ENCODE measurements around the gene GNAQ.
"Not testable (repeated sequence)": the region's sequence is repeated elsewhere in the genome, so short reads cannot be mapped to it uniquely, and the experiment has no call there.

The GNAQ gene

DNA sequence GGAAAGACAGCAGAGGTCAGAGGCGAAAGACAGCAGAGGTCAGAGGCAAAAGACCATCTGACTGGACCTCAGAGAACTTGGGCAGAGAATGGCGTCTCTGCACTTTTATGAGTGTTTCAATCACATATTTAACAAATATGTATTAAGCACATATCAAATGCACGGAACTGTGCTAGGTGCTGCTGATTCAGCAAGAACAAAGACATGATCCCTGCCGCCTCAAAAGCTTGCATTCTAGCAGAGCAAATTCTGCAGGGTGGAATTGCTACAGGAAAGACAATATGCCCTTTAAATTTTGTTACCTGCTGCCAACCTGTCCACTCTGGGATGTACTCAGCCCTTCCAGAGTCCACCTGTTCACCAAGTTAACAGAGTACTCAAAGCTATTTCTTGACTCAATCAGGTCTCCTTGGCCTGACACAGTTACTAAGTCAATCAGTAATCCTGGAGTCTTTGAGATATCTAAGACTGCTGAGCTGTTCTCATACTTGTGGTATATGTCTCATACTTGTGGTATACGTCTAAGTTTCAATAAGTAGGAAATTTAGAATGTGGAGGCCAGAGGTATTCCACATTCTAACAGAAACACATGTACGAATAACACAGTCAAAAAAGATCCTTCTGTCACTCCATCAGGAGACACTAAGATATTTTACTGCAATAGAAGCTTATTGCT is 131.8 kb downstream of the GNAQ start:
- no peak for DNase-seq

DNA sequence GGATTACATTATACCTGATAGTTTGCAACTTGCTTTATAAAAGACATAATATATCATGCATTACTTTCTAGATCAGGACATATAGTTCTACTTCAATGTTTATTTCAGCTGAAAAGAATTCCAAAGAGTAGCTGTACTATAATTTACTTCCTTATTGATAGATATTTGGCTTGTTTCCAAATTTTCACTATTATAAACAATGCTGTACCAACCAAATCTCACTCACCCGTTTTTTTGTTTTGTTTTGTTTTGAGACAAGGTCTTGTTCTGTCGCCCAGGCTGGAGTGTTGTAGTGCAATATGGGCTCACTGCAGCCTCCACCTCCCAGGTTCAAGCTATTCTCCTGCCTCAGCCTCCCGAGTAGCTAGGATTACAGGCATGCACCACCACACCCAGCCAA is 132.7 kb downstream of the GNAQ start:
- DNase-seq = no peak

DNA sequence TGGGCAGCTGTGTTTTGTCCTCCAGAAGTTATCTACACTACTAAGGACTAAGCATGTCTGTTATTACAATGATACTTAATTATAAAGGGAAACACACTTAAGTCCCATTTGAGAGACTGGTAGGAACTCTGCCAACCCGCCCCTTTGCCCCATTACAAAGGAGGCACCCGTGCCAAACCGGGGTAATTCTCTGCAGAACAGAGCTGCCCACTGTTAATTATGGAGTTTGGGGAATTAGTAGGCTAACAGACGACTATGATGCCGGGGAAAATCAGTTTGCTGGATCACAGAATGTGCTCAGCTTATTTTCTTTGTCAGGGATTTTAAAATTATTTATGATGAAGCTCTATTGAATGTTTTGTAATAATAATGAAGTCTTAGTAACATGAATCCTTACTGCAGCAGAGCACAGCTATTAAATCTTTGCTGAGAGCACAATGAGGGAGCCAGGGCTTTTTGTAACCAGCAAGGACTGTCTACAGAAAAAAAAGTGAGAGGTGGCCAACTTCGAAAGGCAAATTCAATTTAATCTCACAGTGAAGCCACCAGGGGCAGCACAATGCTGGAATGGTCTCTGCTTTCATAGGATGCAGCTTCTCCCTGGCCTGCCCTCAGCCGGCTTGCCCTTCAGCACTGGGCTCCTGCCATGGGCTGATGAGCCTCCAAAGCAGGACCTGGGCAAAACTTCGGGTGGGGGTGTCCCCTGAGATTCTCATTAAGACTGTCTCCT is 134.5 kb downstream of the GNAQ start:
- DNase-seq = no peak

- DNase-seq = no peak
These were observed 135.2 kb downstream of the GNAQ start for GRCh38 chr9:77896269-77896937.

DNA sequence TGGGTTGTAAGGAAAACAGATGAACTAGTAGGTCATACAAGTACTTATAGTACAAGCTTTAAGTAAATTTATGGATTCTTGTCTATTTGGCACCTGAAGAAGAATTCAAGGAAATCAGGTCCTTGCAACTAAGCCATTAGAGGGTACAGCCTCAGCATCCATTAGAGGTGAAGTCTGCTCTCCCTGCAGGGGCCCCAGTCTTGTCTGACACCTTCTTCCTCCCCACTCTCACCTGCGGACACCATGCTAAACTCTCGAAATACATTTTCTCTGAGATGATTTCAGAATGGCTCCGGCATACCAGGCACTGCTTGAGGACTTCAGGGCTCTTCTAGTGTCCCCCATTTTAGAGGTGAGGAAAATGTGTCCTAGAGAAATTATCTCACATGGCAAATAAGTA is 137.9 kb downstream of the GNAQ start:
- no peak for DNase-seq

DNA sequence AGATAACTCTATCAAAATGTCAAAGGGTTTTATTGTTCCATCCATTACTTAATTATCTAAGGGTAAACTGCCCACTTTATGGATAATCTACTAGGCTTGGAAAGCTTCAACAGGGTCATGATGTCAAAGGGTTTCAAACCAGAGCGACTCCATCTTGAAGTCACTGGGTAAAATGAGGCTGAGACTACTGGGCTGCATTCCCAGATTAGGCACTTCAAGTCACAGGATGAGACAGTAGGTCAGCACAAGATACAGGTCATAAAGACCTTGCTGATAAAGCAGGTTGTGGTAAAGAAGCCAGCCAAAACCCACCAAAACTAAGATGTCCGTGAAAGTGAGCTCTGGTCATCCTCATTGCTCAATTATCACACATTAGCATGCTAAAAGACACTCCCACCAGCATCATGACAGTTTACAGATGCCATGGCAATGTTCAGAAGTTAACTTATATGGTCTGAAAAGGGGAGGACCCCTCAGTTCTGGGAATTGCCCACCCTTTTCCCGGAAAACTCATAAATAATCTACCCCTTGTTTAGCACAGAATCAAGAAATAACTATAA is 138.6 kb downstream of the GNAQ start:
- DNase-seq = no peak

DNA sequence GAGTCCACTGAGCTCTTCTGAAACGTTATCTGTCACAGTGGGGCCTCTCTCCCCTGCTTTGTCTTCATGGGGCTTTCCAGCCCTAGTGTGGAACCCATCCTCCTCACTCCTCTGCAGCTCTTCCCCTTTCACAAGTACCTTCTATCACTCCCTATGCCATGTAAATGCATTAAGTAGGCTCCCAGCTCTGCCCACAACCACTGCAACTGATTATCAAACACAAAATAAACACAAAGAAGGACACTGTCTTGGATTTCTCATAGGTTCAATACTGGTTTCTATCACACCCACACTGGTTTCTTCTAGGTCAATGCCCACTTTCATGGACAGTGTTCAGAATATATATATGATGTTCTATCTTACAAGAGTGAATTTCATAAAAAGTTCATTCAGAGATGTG is 139.4 kb downstream of the GNAQ start:
- DNase-seq = no peak

DNA sequence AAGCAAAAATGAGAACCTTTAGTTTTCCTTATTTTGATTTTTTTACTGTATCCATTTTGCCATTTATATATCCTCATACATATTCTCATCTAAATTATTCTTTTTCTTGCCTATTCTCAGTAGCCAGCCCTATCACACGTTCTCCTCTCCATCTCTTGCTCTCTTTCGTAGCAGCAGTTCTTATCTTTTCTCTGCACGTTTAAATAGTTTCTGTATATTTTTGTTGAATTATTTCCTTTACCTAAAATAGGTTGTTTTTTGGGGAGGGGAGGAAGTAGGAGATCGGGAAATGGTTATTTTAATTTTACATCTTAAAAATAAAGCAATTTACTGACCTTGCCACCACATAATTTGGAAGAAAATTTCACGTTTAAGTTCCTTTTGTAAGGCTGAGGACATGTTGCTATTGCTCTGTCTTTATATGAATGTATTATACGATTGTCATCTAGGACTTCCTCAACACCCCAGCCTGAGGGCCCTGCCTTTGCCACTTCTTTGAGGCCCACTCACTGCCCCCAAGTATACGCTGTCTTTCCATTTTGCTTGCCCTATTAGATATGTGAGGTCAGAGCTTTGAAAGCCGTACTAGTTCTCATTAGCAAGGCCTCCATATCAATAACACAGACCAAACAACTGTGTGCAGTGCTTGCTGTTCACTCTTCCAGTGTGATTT is 140.3 kb downstream of the GNAQ start:
- no peak for DNase-seq

- DNase-seq = no peak
These were observed 143.9 kb downstream of the GNAQ start for GRCh38 chr9:77887662-77888061.

DNA sequence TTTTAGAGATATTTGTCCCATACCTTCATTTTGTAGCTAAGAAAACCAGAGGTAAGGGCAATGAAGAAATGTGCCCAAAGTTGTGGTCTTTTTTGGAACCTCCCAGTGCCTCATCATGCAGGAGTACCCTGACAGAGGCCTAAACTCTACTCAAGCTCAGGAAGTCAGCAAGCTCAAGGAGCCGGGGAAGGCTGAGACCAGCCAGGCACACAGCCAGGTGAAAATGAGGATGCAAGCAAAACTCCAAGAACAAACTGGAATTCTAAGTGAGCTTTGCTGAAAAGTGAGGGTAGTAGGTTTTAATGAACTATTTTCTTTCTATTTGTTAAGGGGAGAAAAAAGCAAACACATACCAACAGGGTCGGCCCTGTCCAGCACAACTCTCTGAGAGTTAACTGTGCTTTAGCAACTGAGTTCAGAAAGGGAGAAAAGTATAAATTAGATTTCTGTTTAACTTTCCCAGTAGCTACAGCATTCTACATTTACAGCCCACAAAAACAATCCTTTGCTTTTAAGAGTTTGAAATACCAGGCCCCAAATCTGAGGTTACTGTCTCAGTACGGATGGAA is 146.4 kb downstream of the GNAQ start:
- DNase-seq = peak; percentile 54

DNA sequence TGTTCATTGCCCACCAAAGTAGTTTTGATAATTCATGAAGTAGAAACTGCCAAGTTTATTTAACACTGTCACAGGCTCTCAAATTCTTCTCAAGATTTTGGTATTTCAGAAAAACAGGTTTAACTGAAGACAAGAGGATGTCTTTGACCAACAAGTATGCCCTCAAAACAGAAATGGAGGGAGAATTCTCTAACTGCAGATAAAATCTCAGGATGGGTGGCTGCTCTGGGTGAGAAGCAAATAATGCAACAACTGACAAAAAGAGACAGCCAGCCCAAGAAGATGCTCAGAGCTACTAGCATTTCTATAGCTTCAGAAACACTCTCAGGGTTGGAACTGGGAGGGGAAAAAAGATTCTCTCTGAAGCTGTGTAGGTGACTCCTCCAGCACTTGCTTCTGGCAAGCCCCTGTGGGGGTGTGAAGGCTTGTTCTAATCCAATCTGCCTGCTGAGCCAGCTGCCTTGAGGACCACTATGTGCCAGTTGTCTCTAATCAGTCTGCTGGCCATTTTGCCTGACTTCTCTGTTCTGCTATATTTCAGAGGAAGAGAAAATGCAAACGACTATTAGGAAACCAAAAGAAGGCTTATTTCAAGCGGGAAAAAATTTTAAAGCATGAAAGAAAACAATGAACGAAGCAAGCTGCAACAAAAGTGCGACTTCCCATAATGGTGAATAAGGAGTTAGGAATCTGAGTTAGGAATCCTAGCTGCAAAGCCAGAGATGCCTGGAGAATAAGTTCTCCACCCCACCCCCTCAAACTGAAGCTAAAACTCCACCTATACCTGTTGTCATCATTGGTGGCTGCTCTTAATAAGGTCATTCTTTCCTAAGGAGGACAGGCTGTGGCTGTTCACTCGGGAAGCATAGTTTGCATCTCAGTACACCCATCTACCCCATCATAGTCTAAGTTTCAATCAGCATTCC is 147.5 kb downstream of the GNAQ start:
- DNase-seq = no peak

DNA sequence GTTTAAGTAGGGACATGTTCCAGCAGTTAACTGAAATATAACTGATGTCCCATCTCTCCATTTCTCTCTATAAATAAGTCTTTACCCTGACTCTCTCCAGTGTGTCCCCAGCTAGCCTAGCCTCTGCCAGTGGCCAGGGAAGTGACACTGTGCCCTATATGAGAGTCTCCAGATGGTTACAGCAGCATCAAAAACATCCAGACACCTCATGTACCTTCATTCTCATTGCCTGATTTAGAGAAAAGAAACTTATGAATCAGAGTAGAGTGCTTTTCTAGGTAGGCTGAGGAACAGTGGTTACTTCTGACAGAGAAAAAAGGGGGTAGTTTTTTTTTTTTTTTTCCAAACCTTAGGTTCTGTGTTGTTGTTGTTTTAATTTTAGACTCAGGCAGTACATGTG is 148.5 kb downstream of the GNAQ start:
- DNase-seq = no peak

GRCh38 chr9:77882294-77882693 is 149.3 kb downstream of the GNAQ start:
- no peak for DNase-seq

DNA sequence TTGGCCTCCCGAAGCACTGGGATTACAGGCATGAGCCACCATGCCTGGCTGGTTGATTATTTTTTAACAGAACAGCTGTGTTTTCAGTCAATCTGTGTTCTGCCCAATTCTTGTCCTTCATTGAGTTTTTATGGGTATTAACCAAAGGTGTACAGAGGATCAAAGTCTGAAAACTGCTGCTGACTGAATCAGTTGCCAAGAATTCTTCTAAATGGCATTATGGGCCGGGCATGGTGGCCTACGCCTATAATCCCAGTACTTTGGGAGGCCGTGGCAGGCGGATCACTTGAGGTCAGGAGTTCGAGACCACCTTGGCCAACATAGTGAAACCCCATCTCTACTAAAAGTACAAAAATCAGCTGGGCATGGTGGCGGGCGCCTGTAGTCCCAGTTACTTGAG is 150.0 kb downstream of the GNAQ start:
- not testable (repeated sequence) for DNase-seq

- no peak for DNase-seq
These were observed 150.5 kb downstream of the GNAQ start for GRCh38 chr9:77881111-77881510.

- DNase-seq = no peak
These were observed 152.1 kb downstream of the GNAQ start for GRCh38 chr9:77879437-77879943.

GRCh38 chr9:77878793-77879192 is 152.8 kb downstream of the GNAQ start:
- not testable (repeated sequence) for DNase-seq

DNA sequence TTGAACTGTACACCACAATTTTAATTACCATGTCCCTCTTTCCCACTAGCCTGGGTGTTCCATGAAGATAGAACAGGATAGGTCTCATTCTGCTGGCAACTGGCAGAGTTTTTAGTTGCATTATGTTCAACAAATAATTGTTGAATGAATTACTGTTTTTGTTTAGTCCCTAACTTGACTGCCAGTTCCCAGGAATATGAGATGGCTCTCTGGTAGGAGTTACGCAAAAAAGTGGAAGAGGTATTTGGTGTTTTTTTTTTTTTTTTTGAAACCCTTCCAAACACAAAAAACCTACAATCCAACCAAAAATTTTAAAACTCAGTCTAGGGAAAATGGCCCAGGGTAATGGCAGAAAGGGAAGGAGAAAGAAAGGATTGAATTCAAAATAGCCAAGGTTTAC is 153.6 kb downstream of the GNAQ start:
- DNase-seq = no peak

DNA sequence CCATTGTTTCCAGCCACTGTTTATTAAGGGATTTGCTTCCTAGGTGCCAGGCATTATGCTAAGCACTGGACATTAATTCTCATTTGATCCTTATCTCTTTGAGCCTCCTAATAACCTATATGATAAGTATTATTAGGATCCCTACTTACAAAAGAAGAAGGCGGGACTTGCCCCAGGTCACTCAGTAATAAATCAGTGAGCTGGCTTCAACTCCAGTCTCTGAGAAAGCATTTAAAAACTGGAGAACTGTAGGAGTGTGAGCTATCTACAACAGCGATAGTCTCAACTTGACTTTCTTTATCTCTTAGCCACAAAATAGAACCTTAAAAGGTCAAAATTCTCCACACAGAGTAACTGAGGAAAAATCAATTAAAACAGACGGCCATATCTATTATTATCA is 155.0 kb downstream of the GNAQ start:
- no peak for DNase-seq

- no peak for DNase-seq
These were observed 155.5 kb downstream of the GNAQ start for GRCh38 chr9:77876091-77876490.

DNA sequence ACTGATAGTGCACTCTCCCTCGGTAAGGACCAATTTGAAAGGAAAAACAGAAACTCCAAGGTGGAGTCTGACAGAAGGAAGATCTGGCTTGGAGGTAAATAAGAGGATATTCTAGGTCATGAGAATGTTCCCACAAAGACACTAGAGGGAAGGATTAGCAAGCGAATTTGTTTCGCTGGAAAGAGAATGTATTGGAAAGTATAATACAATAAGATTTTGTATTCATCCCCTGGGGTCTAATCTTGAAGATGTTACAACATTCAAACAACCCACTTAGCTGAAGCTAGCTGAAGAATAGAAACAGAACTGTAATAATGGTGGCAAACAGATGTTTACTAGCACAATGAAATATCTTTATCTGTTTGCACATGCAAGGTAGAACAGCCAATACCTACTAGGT is 158.7 kb downstream of the GNAQ start:
- DNase-seq = no peak

DNA sequence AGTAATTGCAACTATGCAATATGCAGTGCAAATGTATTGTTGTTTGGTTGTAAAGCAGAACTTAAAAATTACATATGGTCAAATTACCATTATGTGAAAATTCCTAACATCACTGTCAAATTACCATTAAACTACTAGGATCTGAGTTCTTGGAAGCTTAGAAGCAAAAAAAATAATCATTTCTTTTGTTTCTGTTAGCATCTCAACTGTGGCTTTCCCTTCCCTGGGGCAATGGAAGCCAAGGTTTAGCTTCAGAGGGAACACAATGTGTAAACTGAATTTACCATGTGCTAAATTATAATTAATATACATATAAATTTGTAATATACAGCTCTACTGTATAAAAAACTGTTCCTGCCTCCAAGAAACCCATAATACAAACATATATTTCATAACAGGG is 159.4 kb downstream of the GNAQ start:
- DNase-seq = no peak
